Inferior parietal cortex (tissue), 1 donor: ENCODE data around the gene NUP210.
"Not testable (repeated sequence)": the region's sequence is repeated elsewhere in the genome, so short reads cannot be mapped to it uniquely, and the experiment has no call there.

Experiments
- DNase-seq: peaks from one replicate; pipeline ENCODE4 v3.0.0-alpha.2; 2016; ENCODE audit errors: extremely low spot score

NUP210 gene

GRCh38 chr3:13406190-13406589 is 13.9 kb downstream of the NUP210 start:
- no peak for DNase-seq

- DNase-seq, result no peak
Measured at GRCh38 chr3:13405614-13406013, 14.5 kb downstream of the NUP210 start.

GRCh38 chr3:13404626-13405452 is 15.3 kb downstream of the NUP210 start:
- no peak for DNase-seq

DNA sequence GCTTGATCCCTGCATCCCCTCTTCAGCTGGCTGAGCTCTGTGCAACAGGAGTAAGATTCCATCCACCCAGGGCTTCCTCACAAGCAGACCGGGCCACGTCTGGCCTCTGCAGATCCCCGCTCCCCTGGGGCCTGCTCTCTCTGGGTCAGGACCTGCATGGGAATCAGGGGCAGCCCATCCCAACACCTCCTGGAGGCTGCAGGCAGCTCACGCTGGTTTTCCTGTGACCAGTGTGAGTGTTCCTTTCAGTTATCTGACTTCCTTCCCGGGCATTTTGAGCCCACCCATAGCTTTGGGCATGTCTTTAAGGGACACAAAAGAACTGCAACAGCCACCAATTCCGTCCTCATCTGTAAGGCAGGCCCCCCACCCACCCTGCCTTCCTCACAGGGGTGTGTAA is 16.3 kb downstream of the NUP210 start:
- no peak for DNase-seq

GRCh38 chr3:13403213-13403819 is 16.8 kb downstream of the NUP210 start:
- DNase-seq, result no peak

DNA sequence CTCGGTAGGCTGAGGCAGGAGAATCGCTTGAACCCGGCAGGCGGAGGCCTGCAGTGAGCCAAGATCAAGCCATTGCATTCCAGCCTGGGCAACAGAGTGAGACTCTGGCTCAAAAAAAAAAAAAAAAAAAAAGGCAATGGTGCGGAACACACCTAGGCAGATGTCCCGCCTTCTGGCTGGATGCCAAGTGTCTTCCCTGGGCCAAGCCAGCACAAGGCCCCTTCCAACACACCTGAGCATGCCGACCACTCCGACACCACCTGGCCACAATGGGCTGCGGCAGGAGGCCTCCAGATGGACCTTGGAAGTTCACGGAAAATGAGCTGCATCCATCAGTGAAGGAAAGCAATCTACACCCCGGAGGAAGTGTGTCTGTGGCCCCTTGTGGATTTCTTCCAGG is 19.0 kb downstream of the NUP210 start:
- no peak for DNase-seq

GRCh38 chr3:13400114-13400673 is 19.9 kb downstream of the NUP210 start:
- DNase-seq, result no peak

GRCh38 chr3:13399603-13400002 is 20.5 kb downstream of the NUP210 start:
- no peak for DNase-seq

DNA sequence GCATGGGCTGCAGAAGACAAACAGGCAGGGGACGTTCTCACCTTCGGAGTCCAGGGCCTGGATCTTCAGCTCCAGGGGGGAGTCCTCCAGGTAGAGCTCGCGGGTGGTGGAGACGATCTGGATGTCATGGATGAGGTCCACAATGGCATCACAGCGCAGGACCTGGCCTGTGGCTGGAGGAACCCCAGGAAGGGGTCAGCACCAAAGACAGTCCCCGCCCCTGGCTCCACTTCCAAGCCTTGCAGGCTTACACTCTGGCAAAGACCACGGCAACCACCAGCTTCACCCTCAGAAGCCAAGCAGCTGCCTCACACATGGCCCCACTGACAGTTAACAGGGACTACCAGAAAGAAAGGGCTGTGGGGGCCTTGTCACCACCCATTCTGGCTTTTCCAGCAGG is 22.8 kb downstream of the NUP210 start:
- no peak for DNase-seq

GRCh38 chr3:13394363-13394762 is 25.8 kb downstream of the NUP210 start:
- DNase-seq, result no peak

GRCh38 chr3:13393427-13394360 is 26.4 kb downstream of the NUP210 start:
- no peak for DNase-seq

DNA sequence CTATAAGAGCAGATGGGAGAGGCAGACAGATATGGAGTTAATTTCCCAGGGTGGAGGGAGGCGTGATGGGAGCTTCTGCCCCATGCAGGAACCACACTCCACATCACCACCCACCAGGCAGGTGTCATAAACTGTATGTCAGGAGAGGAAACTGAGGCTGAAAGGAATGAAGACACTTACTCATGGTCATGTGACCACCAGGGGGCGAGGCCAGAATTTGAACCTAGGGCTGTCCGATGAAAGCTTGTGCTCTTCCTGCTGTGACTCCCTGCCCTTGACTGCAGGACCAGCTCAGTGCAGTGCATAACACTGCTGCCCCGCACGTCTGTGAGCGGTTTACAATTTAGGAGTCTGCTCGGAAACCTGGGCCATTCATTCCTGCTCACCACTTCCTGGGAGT is 28.8 kb downstream of the NUP210 start:
- DNase-seq, result no peak

GRCh38 chr3:13389378-13389777 is 30.7 kb downstream of the NUP210 start:
- no peak for DNase-seq

DNA sequence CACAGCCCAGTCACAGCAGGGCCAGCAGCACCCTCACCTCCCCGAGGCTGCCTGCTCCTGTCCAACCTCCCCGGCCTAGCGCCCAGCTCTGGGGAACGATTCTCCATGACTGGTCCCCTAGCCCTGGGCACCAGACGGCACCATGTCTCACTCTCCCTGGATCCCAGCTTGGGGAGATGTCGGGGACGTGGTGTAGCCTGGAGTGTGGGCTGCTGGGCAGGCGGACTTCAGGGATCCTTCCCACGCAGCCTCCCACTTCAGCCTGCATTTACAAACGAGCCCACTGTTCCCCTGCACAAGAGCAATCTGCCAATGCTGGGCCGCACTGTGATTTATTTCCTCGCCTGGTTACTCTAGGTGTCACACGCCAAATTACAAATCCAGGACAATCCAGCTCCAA is 31.3 kb downstream of the NUP210 start:
- DNase-seq, result no peak

DNA sequence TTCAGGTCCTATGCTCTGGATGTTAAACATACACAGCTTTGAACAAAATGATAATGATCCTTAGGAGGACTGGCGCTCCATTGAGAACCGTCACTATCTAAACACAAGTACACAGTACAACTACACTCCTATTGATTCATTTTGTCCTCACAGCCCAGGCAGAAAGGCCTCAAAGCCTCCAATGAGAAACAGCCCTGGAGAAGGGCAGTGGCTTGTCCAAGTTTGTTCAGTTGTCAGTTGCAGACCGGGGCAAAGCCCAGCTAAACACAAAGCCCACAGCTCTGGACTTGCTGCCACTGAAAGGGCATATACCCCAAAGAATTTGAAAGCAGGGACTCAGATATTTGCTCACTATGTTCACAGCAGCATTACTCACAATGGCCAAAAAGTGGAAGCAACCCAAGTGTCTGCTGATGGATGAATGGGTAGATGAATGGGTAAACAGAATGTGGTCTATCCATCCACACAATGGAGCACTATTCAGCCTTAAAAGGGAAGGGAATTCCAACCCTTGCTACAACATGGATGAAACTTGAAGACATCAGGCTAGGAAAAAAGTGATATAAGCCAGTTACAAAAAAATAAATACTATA is 34.7 kb downstream of the NUP210 start:
- peak; percentile 61 for DNase-seq

DNA sequence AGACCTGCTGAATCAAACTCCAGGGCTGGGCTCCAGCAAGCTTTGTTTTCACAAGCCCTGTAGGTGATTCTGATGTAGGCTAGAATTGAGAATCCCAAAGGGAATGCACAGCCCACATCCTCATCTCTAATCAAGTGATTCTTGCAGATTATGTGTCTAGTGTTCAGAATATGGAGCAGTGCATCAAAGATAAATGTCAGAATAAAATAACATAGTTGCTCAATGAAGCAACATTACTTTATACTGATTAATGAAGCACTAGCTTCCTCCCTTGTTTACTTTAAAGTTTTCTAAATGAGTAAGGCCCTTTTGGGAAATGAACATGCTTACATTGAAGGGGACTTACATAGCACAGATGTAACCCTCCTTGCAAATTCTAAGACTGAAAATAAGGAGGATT is 39.2 kb downstream of the NUP210 start:
- no peak for DNase-seq

DNA sequence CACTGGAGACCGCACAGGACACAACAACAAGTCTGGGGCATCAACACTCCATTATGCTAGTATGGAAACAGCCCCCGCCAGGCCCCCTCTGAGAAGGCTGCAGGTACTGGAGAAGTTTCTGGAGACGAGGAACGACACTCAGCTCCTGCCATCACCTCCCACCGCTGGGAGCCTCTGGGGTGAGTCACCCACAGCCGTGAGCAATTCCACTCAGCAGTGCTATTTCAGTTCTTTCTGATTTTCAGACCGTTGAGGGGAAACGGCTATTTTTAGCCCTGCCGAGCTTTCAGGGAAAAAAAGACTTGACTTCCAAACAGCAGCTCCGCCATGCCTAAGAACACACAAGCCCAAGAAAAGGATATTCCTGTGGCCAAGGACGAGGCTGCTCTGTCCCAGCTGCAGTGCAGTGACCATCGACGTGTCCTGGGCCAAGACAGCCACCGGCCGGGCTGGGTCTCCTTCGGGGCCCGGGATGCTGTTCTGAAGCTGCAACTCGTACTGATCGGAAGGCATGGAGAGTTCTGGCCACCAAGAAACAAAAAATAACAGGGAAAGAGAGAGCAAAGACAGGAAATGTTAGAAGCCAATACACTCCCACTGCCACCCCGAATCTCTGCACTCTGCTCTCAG is 40.8 kb downstream of the NUP210 start:
- DNase-seq, result peak; percentile 61

- no peak for DNase-seq
Measured at GRCh38 chr3:13378155-13378554, 42.0 kb downstream of the NUP210 start.

- DNase-seq, result not testable (repeated sequence)
Measured at GRCh38 chr3:13377741-13378140, 42.4 kb downstream of the NUP210 start.

DNA sequence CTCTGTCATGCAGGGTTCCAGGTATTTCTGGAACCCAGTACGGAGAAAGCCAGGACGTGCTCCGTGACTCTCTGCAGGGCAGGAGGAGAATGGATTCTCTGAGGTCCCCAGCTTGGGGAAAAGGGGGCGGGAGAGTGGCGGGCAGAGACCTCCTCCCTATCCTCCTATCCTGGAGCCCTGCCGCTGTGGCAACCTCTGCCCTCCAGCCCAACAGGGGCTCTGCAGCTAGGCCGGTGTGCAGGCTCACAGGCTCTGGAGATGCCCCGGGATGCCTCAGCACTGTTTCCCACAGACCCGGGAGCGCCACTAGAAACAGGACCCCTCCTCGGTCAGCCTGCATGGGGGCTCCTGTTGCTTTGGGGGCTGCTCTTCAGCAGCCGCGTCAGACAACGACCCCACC is 43.1 kb downstream of the NUP210 start:
- DNase-seq, result no peak

DNA sequence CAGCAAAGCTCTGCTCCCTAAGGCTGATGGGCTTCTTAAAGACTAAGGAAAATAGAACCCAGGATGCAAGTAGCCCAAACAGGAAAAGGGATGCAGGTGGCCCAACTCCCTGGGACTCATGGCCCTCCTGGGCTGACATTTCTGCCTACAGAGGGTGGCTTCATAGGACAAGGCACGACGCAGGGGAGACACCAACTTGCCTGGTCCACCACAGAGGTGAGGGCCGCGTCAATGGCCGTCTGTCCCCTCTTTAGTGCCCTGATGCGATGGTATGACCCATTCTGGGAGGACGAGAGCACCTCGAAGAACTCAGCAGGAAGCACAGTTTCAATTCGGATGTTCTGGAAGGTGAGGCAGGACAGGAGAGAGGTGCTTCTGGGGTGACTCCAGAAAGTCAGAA is 44.0 kb downstream of the NUP210 start:
- no peak for DNase-seq
